Head of caudate nucleus (tissue), 42 donors: ENCODE results near the gene MEF2D.
A peak's percentile ranks its signal among the peaks of the same experiment; 100 is the strongest.

ENCODE experiments used
- DNase-seq, 42 donors: peaks; one replicate each; pipeline versions ENCODE4 v3.0.0 to v3.0.0-alpha.2; 2020 to 2021; ENCODE audit warnings: mixed read lengths in 7 of 42
- intact Hi-C: fragments of 100-400 bp; cut with DNase I; formaldehyde crosslinking; loops from one replicate; pipeline ENCODE4 v1.15.0; 2022

The MEF2D gene

GRCh38 chr1:156525856-156526489 lies 25.4 kb upstream of the MEF2D start:
- no peak for DNase-seq
- intact Hi-C loops = no loop called here

- intact Hi-C loops = no loop called here
- DNase-seq = no peak
Measured at GRCh38 chr1:156525071-156525501, 24.5 kb upstream of the MEF2D start.

DNA sequence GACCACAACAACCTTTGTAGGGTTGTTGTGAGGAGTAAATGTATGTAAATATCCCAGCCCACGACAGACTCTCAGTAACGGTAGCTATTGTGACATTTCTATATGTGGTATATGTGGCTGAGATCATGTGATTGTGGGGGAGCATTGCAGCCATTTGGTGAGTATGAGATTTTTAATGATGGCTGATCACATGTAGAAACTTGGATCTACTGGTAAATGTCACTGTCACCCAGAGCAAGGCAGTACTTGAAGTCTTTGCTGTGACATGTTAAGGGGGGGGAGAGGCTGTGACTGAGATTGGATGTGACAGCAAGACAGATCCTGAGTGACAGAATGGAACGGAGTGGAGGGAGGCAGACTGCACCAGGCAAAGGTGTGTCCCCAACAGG lies 23.9 kb upstream of the MEF2D start:
- no peak for DNase-seq
- intact Hi-C loops = no loop called here

GRCh38 chr1:156523801-156524480 lies 23.4 kb upstream of the MEF2D start:
- intact Hi-C loops = no loop called here

GRCh38 chr1:156522443-156522970 lies 21.9 kb upstream of the MEF2D start:
- intact Hi-C loops = no loop called here
- no peak for DNase-seq

More at GRCh38 chr1:156523801-156524480, 23.4 kb upstream of the MEF2D start:
- no peak for DNase-seq

DNA sequence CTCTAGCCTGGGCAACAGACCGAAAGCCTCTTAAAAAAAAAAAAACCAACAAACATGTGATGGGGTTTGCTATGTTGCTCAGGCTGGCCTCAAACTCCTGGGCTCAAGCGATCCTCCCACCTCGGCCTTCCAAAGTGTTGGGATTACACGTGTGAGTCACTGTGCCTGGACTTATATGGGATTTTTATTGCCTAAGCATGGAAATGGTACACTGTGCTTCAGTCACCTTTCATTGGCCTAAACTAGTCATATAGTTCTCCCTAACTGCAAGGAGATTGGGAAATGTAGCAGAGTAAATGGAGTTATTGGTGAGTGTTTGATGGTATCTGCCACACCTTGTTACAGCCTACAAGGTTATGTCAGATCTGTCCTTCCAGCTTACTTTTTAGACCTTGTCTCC lies 17.2 kb upstream of the MEF2D start:
- intact Hi-C loops = no loop called here
- no peak for DNase-seq

DNA sequence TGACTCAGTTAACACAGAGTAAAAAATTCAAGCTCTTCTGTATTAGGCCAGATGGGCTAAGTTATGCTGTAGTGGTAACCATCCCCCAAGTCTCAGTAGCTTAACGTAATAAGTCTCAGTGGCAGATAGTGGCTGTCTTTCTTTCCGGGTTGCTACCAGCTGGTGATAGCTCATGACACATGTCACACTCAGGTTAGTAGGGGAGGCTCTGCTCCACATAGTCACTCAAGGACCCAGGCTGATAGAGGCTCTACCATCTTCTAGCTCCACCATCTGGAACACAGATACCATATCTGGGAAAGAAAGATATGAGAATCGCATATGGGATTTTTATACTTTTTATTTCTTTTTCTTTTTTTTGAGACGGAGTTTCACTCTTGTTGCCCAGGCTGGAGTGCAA lies 16.2 kb upstream of the MEF2D start:
- intact Hi-C loops = no loop called here
- no peak for DNase-seq

DNA sequence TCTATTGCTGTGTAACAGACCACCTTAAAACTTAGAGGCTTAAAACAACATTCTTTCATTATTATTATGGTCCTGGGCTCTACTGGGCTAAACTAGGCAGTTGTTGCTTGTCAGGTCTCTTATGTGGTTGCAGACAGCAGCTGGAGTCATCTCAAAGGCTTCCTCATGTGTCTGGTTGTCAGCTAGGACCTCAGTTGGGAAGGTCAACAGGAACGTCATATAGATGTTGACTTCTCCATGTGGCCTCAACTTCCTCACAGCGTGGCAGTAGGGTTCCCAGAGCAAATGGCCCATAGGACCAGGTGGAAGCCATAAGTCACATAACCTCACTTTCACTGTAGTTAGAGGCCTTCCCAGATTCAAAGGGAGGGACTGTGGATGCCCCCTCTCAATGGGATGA lies 15.4 kb upstream of the MEF2D start:
- no peak for DNase-seq
- intact Hi-C loops = no loop called here

- DNase-seq = peak in 1 of 42 donors; percentile 9
- intact Hi-C loops = no loop called here
Measured at GRCh38 chr1:156513185-156513584, 12.6 kb upstream of the MEF2D start.

DNA sequence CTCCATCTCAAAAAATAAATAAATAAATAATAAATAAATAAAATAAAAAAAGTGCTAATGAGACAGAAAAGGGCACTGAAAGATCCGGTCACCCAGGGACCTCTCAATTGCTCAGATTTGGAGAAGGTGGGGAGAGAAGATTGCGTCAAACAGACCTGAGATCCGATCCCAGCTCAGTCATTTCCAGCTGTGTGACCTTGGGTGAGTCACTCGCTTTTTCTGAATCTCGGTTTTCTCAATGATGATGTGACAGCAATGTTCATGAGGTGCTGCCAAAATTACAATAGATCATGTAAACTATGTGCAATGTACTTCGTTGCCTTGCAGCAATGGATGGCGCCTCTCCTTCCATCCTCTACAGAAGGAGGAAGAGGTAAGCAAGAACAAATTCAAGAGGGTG lies 11.1 kb upstream of the MEF2D start:
- DNase-seq = no peak
- intact Hi-C loops = no loop called here

GRCh38 chr1:156510709-156511108 lies 10.1 kb upstream of the MEF2D start:
- DNase-seq = peak in 41 of 42 donors; percentile 58 to 90 (median 74)
- intact Hi-C loops = no loop called here

DNA sequence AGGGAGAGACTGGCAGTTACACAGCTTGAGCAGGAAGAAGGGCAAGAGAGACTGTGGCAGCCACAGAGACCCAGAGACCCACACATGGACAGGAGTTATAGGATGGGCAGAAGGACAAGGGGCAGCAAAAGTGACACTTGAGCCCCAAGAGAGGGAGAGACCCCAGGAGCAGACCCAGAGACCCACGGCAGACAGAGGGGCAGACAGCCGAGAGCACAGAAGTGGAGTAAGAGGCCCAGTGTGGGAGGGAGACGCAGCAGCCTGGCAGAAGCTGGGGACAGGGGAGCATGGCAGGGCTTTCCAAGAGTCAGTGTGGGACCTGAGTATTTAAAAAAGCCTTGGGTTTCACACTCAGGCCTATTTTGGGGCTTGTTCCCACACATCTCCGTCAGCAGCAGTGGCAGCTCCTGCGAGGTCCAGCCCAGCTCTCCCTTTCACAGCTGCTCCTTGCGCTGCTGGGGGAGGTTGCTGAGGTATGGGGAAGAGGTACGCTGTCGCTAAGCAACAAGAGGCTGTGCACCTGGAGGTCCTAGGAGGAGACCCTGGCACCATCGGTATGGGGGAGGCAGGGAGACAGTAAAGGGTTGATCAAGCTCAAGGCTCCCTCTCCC lies 9.0 kb upstream of the MEF2D start:
- DNase-seq = no peak
- intact Hi-C loops = loop anchor here (5.0 kb wide), 1 partner anchor 93 kb away; the partner anchor contains the start of gene GPATCH4

DNA sequence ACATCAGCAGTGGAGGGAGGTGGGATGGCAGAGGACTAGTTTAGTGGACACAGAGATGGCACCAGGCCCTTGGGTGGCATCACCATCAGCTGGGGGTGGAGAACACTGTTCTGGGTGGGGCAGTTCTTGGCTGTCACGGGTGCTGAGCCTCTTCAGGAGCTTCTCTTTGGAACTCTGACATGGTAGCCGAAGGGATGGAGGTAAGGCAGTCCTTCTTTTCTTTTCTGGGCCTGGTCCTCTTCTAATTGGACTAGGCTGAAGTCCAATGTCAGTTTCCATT lies 8.3 kb upstream of the MEF2D start:
- no peak for DNase-seq
- intact Hi-C loops = loop anchor here (5.0 kb wide), 1 partner anchor 93 kb away; the partner anchor contains the start of gene GPATCH4

DNA sequence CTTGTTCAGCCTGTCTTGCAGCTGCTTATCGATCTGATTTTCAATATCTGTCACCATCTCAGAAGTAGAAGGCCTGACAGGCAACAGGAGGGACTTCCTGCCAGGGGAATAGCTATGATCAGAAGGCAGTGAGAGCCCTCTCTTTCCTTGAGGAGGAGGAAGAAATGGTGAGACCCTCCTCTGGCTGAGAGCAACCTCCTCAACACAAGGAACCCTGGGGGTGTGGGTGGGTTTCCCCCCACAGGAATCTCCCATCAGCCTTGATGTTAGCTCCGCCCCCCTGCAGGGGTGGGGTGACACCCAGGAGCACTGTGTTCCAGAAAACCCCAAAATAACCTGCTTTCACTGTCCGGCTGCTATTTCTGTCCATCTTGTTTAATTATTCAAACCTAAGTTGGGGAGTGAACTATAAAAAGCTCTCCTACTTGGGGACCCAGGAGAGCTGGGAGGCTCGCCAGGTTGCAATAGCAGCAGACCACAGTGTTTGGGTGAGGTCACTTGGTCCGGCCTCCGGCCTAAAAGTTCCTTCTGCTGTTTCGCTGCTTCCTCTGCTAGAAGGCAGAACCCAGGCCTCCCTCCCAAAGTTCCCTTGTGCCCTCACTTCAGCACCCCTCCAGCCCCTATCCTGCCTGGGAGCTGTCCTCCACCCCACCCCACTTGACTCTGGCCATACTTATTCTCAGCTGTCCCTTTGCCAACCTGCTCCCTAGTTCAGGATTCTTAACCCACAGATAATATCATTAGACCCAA lies 7.8 kb upstream of the MEF2D start:
- intact Hi-C loops = loop anchor here (5.0 kb wide), 1 partner anchor 94 kb away; the partner anchor contains the start of gene GPATCH4
- peak in 22 of 42 donors; percentile 19 to 77 (median 57) for DNase-seq

DNA sequence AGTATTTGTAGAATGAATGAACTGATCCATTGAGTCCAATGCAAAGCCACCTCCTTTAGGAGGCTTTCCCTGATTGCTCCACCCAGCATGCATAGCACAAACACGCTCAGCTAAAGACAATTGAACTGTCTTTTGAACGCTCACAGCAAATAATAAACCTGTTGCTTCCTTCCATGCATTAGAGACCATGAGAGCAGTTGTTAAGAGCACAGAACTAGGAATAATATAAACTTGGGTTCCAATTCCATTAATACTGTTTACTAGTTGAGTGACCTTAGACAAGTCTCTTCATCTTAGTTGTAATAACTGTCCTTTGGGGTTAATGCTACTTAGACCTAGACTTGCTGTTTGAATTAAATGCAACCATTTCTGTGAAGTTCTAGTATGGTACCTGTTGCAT lies 5.9 kb upstream of the MEF2D start:
- DNase-seq = no peak
- intact Hi-C loops = loop anchor here (5.0 kb wide), 1 partner anchor 96 kb away; the partner anchor contains the start of gene GPATCH4

GRCh38 chr1:156505679-156506298 lies 5.2 kb upstream of the MEF2D start:
- peak in 1 of 42 donors; percentile 4 for DNase-seq
- intact Hi-C loops = loop anchor here (1.0 to 5.0 kb wide), 2 partner anchors 48 to 97 kb away; partner anchors contain the start of gene GPATCH4

- intact Hi-C loops = loop anchor here (1.0 to 5.0 kb wide), 2 partner anchors 48 to 97 kb away; partner anchors contain the start of gene GPATCH4
- peak; percentile 97 to 100 (median 99) for DNase-seq
Measured at GRCh38 chr1:156504821-156505678, 4.5 kb upstream of the MEF2D start.

GRCh38 chr1:156504438-156504813 lies 3.9 kb upstream of the MEF2D start:
- peak in 1 of 42 donors; percentile 16 for DNase-seq
- intact Hi-C loops = no loop called here
